ENCODE measurements around the gene ZNF778. TPM values are rescaled to one million over a fixed set of nuclear protein-coding genes. Genes with fewer than 3 reads are reported as not detected.

ZNF778 gene
- polyA plus RNA-seq, 2 of the 4 experiments (the other 2 are of a cell fraction): 7.0 to 9.5 TPM

DNA sequence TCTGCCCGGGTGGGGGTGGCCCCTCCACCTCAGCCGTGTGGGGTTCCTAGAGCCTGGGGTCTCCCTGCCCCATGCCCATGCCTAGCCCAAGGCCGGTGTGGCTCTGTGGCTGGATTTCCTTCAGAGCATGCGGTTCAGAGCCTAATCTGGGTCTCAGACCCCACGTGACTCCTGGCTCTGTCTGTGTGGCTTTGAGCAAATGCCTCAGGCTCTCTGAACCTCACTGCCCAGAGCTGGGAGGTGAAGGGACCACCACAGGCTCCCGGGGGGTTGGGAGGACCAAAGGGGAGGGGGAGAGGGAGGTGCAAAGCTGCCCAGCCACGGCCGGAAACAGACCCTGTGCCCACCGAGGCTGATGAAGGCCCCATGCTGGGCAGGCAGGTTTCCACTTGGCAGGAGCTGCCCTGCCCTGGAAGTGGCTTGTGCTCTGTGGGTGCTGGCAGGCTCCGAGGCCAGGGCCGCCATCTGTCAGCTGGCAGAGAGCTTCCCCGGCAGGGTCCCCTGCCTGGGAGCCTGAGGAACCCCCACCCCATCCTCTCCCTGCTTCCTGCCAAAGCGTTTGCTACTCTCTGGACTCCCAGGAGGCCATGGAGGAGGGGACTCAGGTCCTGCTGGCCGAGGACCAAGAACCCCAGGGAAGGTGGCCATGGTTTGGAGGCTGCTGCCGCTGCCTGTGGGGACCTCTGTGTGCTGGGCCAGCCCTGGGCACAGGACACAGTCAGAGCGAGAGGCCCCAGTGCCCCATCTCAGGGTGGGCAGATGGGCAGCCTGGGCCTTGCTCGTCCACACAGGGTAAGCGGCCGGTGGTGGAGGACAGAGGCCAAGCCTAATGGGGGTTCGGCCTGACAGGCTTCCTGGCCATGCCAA lies 42.0 kb upstream of the ZNF778 start:
- CTCF ChIA-PET: interaction anchor here (0.9 to 2.2 kb wide), 2 partner anchors 8 to 41 kb away, joined by 3 to 15 read pairs; no protein-coding TSS in a partner anchor
- TF ChIP-seq JUN (IDR thresholded peaks at IDR 0.05) (no peak), ZSCAN20 (CRISPR knock-in tag; IDR thresholded peaks at IDR 0.05) (no peak), PHF8 (IDR thresholded peaks at IDR 0.05; ENCODE audit: borderline replicate concordance, low read depth) (no peak)

DNA sequence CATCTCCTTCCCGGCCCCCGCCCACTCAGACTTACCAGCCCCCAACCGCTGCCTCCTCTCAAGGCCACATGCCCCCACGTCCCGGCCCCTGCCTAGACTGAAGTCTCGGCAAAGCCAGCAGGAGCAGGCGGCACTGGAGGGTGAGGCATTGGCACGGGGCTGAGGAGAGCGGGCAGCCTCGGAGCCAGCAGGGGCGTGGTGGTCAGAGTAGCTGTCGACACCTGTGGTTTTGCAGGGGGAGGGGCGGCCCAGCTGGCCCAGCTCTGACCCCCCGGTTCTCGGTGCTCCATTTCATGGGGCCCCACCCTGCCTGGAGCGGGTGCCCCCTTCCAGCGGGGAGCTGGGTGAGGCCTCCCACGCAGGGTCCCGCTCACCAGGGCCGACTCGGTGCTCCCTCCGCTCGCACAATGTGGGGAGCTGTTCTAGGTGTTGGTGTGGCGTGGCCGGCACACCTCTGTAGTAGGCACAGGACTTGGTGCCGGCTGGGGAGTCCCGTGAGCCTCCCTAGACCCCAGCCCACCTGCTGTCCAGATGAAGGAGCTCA lies 41.3 kb upstream of the ZNF778 start:
- 73% methylated on average over 13 of the region's 27 CpGs for WGBS (ENCODE audit: missing lambda C conversion rate)
- no peak for ATAC-seq
- H3K4me1 ChIP-seq: peaks cover 4% of the 10 kb centered on the region; the same call in 1 of the 3 replicates
- CTCF ChIA-PET: interaction anchor here (0.5 to 2.2 kb wide), 5 partner anchors 9 to 392 kb away, joined by 3 to 15 read pairs (median 3); no protein-coding TSS in a partner anchor
- POLR2A ChIA-PET: no interaction called here
- no peak overlapping the region for H3K4me2 ChIP-seq
- DNase-seq (ENCODE audit: low read depth in 1 of 2, low spot score in 1 of 2): no peak
- H3K9me3 ChIP-seq: no peaks in the 10 kb centered on the region
- no peak for FAIRE-seq
- TF ChIP-seq MAFK (IDR thresholded peaks at IDR 0.05; ENCODE audit: partially characterized antibody) (no peak), ZSCAN20 (CRISPR knock-in tag; IDR thresholded peaks at IDR 0.05) (no peak), HOXB5 (CRISPR knock-in tag; IDR thresholded peaks at IDR 0.05) (no peak), ESRRA (IDR thresholded peaks at IDR 0.05; ENCODE audit: borderline replicate concordance, low read length) (no peak), JUNB (IDR thresholded peaks at IDR 0.05) (no peak), CBX2 (IDR thresholded peaks at IDR 0.05; ENCODE audit: borderline replicate concordance, low read depth) (no peak), EHMT2 (IDR thresholded peaks at IDR 0.05; ENCODE audit: low read depth) (no peak)
- H3K27ac ChIP-seq: no peak overlapping the region
- no peak overlapping the region for H3K4me3 ChIP-seq

More for the DNA sequence above, 42.0 kb upstream of the ZNF778 start:
- 58% methylated on average over 10 of the region's 20 CpGs for WGBS (ENCODE audit: missing lambda C conversion rate)
- POLR2A ChIA-PET: no interaction called here
- Histone ChIP-seq H3K4me2 (no peak overlapping the region), H3K4me3 (no peak overlapping the region), H3K27ac (no peak overlapping the region), H3K4me1 (peaks cover 9% of the 10 kb centered on the region; the same call in 1 of the 3 replicates), H3K9me3 (no peaks in the 10 kb centered on the region)
- DNase-seq (ENCODE audit: low read depth in 1 of 2, low spot score in 1 of 2): no peak
- ATAC-seq: no peak
- no peak for FAIRE-seq

DNA sequence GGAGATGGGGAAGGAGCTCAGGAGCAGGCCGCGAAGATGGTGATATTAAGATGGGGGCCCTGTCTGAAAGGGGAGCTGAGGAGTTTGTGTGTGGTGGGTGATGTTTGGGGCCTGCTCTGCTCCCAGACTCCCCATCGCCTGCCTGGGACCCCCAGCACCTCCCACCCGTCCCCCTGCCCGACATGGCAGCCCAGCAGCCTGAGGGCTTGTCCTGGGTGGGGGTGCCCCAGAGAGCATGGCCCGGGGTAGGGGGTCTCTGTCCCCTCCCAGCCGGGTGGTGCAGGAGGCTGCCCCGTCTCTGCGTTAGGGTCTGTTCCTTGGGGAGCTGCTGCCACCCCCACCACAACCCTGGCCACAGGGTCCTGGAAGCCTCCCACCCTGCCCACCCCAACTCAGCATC lies 40.8 kb upstream of the ZNF778 start:
- WGBS (ENCODE audit: missing lambda C conversion rate): 68% methylated on average over 7 of the region's 9 CpGs
- Histone ChIP-seq H3K4me2 (no peak overlapping the region), H3K4me1 (peaks cover 2% of the 10 kb centered on the region; the same call in 1 of the 3 replicates), H3K27ac (no peak overlapping the region), H3K4me3 (no peak overlapping the region), H3K9me3 (no peaks in the 10 kb centered on the region)
- POLR2A ChIA-PET: no interaction called here
- FAIRE-seq (no peak), ATAC-seq (no peak), DNase-seq (ENCODE audit: low read depth in 1 of 2, low spot score in 1 of 2) (no peak)
- CTCF ChIA-PET: interaction anchor here (0.5 to 2.2 kb wide), 6 partner anchors 9 to 440 kb away, joined by 3 to 15 read pairs (median 3); no protein-coding TSS in a partner anchor
- TF ChIP-seq NPAS2 (CRISPR knock-in tag; IDR thresholded peaks at IDR 0.05; ENCODE audit: borderline replicate concordance) (no peak), HOXB5 (CRISPR knock-in tag; IDR thresholded peaks at IDR 0.05) (no peak), HOXB13 (CRISPR knock-in tag; IDR thresholded peaks at IDR 0.05; ENCODE audit: low read depth) (no peak), ESRRA (IDR thresholded peaks at IDR 0.05; ENCODE audit: borderline replicate concordance, low read length) (no peak), KDM5A (IDR thresholded peaks at IDR 0.05) (no peak), TP53 (CRISPR knock-in tag; IDR thresholded peaks at IDR 0.05) (no peak), BHLHE40 (IDR thresholded peaks at IDR 0.05; ENCODE audit: low read depth, low read length) (no peak), NFE2L2 (conservative IDR thresholded peaks at IDR 0.05; ENCODE audit: low read length) (no peak), ZC3H11A (IDR thresholded peaks at IDR 0.05) (no peak), RFX5 (IDR thresholded peaks at IDR 0.05) (no peak), SMC3 (IDR thresholded peaks at IDR 0.05) (no peak), POLR2AphosphoS2 (conservative IDR thresholded peaks at IDR 0.05; ENCODE audit: low read length) (no peak), FOSL2 (IDR thresholded peaks at IDR 0.05) (no peak), FOSL2 (CRISPR knock-in tag; IDR thresholded peaks at IDR 0.05) (no peak)
- TF ChIP-seq, protein P1, sequence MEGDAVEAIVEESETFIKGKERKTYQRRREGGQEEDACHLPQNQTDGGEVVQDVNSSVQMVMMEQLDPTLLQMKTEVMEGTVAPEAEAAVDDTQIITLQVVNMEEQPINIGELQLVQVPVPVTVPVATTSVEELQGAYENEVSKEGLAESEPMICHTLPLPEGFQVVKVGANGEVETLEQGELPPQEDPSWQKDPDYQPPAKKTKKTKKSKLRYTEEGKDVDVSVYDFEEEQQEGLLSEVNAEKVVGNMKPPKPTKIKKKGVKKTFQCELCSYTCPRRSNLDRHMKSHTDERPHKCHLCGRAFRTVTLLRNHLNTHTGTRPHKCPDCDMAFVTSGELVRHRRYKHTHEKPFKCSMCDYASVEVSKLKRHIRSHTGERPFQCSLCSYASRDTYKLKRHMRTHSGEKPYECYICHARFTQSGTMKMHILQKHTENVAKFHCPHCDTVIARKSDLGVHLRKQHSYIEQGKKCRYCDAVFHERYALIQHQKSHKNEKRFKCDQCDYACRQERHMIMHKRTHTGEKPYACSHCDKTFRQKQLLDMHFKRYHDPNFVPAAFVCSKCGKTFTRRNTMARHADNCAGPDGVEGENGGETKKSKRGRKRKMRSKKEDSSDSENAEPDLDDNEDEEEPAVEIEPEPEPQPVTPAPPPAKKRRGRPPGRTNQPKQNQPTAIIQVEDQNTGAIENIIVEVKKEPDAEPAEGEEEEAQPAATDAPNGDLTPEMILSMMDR (IDR thresholded peaks at IDR 0.05): no peak
- TF ChIP-seq, protein P2, sequence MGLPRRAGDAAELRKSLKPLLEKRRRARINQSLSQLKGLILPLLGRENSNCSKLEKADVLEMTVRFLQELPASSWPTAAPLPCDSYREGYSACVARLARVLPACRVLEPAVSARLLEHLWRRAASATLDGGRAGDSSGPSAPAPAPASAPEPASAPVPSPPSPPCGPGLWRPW (IDR thresholded peaks at IDR 0.05): no peak
- TF ChIP-seq, protein P3, sequence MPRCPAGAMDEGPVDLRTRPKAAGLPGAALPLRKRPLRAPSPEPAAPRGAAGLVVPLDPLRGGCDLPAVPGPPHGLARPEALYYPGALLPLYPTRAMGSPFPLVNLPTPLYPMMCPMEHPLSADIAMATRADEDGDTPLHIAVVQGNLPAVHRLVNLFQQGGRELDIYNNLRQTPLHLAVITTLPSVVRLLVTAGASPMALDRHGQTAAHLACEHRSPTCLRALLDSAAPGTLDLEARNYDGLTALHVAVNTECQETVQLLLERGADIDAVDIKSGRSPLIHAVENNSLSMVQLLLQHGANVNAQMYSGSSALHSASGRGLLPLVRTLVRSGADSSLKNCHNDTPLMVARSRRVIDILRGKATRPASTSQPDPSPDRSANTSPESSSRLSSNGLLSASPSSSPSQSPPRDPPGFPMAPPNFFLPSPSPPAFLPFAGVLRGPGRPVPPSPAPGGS (IDR thresholded peaks at IDR 0.05): no peak
